HepG2 (cell line): ENCODE results near the gene FGD3. TPM values are rescaled to one million over a fixed set of nuclear protein-coding genes. Genes with fewer than 3 reads are reported as not detected.

Experiments used
- ATAC-seq: fragments of 200-7000 bp; cut with Tn5 transposase; 3 replicates; pipeline ENCODE4 v1.9.1; 2020; ENCODE audit warnings: mild to moderate bottlenecking, moderate library complexity
- BruUV-seq: library from RNA; stranded (reverse); fragments of 400-500 nt; replicated peaks from 2 replicates; lab custom pipeline; 2021; lab: Mats Ljungman, UMichigan
- CTCF ChIA-PET: fragments of 300-600 bp; formaldehyde crosslinking; extraction: SDS; loops from one replicate; lab custom pipeline; 2021; ENCODE audit warnings: low total read pairs, inconsistent platforms, low intra/inter-chr PET ratio; lab: Yijun Ruan, JAX
- POLR2A ChIA-PET: fragments of 350-600 bp; sonication (Branson Sonifier 250); formaldehyde crosslinking; loops from one replicate; lab custom pipeline; 2020; ENCODE audit warnings: antibody characterized with exemption, inconsistent platforms; lab: Yijun Ruan, JAX
- DNase-seq: peaks from one replicate; pipeline ENCODE4 v3.0.0-alpha.2; 2015; ENCODE audit warnings: low spot score
- FAIRE-seq: peaks from 3 replicates; lab custom pipeline; 2011; peaks lifted over from hg19 to GRCh38; lab: Jason Lieb, UNC
- H2AFZ ChIP-seq: one replicate; pipeline ENCODE4 v1.6.1; 2011; ENCODE audit warnings: low read length, inconsistent platforms
- H3K27ac ChIP-seq: fragments of 300-600 bp; 3 replicates; pipeline ENCODE4 v1.8.0; 2011; ENCODE audit warnings: mixed run types, mild to moderate bottlenecking, mixed read lengths, low read length, inconsistent platforms; ENCODE audit not compliant: insufficient read depth; ENCODE audit errors: extremely low read length
- H3K27me3 ChIP-seq, 2 experiments: fragments of 200-600 bp in 1 of 2; 2 replicates in 1 of 2; 3 replicates in 1 of 2; pipeline versions ENCODE4 v1.6.0 to v1.8.0; 2011; ENCODE audit warnings: low read length in 2 of 2, mild to moderate bottlenecking in 2 of 2, moderate library complexity in 2 of 2, inconsistent platforms in 1 of 2; ENCODE audit not compliant: insufficient read depth in 2 of 2, control insufficient read depth in 1 of 2
- H3K36me3 ChIP-seq, 2 experiments: fragments of 200-600 bp in 1 of 2; replicated peaks in 1 of 2; 2 replicates in 1 of 2; 3 replicates in 1 of 2; pipeline versions ENCODE4 v1.5.1 to v1.8.0; 2011; ENCODE audit warnings: low read length in 2 of 2, inconsistent platforms in 1 of 2; ENCODE audit not compliant: insufficient read depth in 2 of 2, control insufficient read depth in 1 of 2
- H3K4me1 ChIP-seq: 2 replicates; pipeline ENCODE4 v1.5.1; 2012; ENCODE audit warnings: low read length, inconsistent platforms; ENCODE audit not compliant: insufficient read depth
- H3K4me2 ChIP-seq: 2 replicates; pipeline ENCODE4 v1.6.0; 2011; ENCODE audit warnings: low read depth, low read length, inconsistent platforms
- H3K4me3 ChIP-seq, 3 experiments: fragments of 200-600 bp in 1 of 3; sonication (generic), shearing (Covaris generic) in 1 of 3; replicated peaks in 1 of 3; 2 replicates each; pipeline ENCODE4 v1.5.1; 2011 to 2016; ENCODE audit warnings: low read length in 3 of 3, inconsistent platforms in 2 of 3, low read depth in 2 of 3, mild to moderate bottlenecking in 2 of 3, control low read depth in 1 of 3, mixed read lengths in 1 of 3; ENCODE audit not compliant: insufficient read depth in 1 of 3
- H3K79me2 ChIP-seq: one replicate; pipeline ENCODE4 v1.6.1; 2011; ENCODE audit warnings: low read length, inconsistent platforms; ENCODE audit not compliant: insufficient read depth
- H3K9ac ChIP-seq: 2 replicates; pipeline ENCODE4 v1.6.0; 2011; ENCODE audit warnings: mild to moderate bottlenecking, low read depth, low read length, inconsistent platforms; ENCODE audit not compliant: insufficient read depth
- H3K9me3 ChIP-seq: 2 replicates; pipeline ENCODE4 v1.5.1; 2012; ENCODE audit warnings: mild to moderate bottlenecking, low read length
- H4K20me1 ChIP-seq: 2 replicates; pipeline ENCODE4 v1.6.0; 2011; ENCODE audit warnings: inconsistent platforms, mild to moderate bottlenecking, low read length, moderate library complexity; ENCODE audit not compliant: insufficient read depth
- KDM5B ChIP-seq: sonication (generic); formaldehyde crosslinking; IDR thresholded peaks from 2 replicates; pipeline ENCODE4 v1.4.0; 2020; ENCODE audit warnings: missing genetic modification reagents, mild to moderate bottlenecking, borderline replicate concordance
- MATR3 ChIP-seq: sonication (generic); formaldehyde crosslinking; IDR thresholded peaks from 2 replicates; pipeline ENCODE4 v1.4.0; 2020; ENCODE audit warnings: missing genetic modification reagents
- SETDB1 ChIP-seq: sonication (generic); formaldehyde crosslinking; IDR thresholded peaks from 2 replicates; pipeline ENCODE4 v1.5.1; 2020; ENCODE audit warnings: missing genetic modification reagents, mild to moderate bottlenecking, borderline replicate concordance
- U2AF1 ChIP-seq: fragments of 200-400 bp; formaldehyde crosslinking; optimal IDR thresholded peaks from 2 replicates; pipeline ENCODE3; 2017; ENCODE audit warnings: mild to moderate bottlenecking, low read depth, low read length
- ZNF549 ChIP-seq: sonication (generic); formaldehyde crosslinking; IDR thresholded peaks from 2 replicates; pipeline ENCODE4 v1.5.0; 2020; ENCODE audit warnings: missing genetic modification reagents
- ZNF777 ChIP-seq: sonication (generic); formaldehyde crosslinking; IDR thresholded peaks from 2 replicates; pipeline ENCODE4 v1.4.0; 2020; ENCODE audit warnings: missing genetic modification reagents
- ZNF841 ChIP-seq: sonication (generic); formaldehyde crosslinking; IDR thresholded peaks from 2 replicates; pipeline ENCODE4 v1.8.1; 2023; ENCODE audit warnings: missing genetic modification reagents, borderline replicate concordance
- WGBS: methylation state at CpG from one replicate; pipeline ENCODE4 v1.1.6; 2017; ENCODE audit warnings: low lambda C conversion rate; 5-methylcytosine and 5-hydroxymethylcytosine counted together
- in situ Hi-C: cut with HindIII; loops from 2 replicates; pipeline ENCODE4 v1.10.0; 2017; ENCODE audit warnings: low pct_unique_long_range_greater_than_20kb; ENCODE audit not compliant: extremely low pct_ligation_motif_present
- intact Hi-C: fragments of 100-400 bp; cut with micrococcal nuclease; formaldehyde crosslinking; loops from one replicate; pipeline ENCODE4 v1.10.0; 2022; ENCODE audit not compliant: unreplicated experiment
- polyA plus RNA-seq, 8 experiments: library from polyadenylated mRNA; depleted of rRNA in 3 of 8; stranded (reverse) in 7 of 8; unstranded in 1 of 8; fragments of >200 nt; fragmentation: Illumina TruSeq in 4 of 8; extraction: Trizol in 4 of 8; gene quantifications; 2 replicates each; pipeline versions ENCODE4 v1.2.1 to v1.2.3, GENCODE V29; 2011 to 2016; ENCODE audit warnings: low read depth in 4 of 8, missing spikeins in 1 of 8, mixed read lengths in 1 of 8; ENCODE audit not compliant: insufficient read depth in 1 of 8
- total RNA-seq, 5 experiments: library from RNA; depleted of rRNA; stranded (reverse); fragments of >200 nt; fragmentation: Illumina TruSeq; extraction: Trizol; gene quantifications; 2 replicates each; pipeline ENCODE4 v1.2.3, GENCODE V29; 2016; ENCODE audit warnings: low read depth in 1 of 5
- TF ChIP-seq, protein P1 (sequence below): sonication (generic); formaldehyde crosslinking; IDR thresholded peaks from 2 replicates; pipeline ENCODE4 v1.8.1; 2023; ENCODE audit warnings: mild to moderate bottlenecking, inconsistent platforms, moderate library complexity, missing genetic modification reagents, borderline replicate concordance
- TF ChIP-seq, protein P2 (sequence below): sonication (generic); formaldehyde crosslinking; IDR thresholded peaks from 2 replicates; pipeline ENCODE4 v1.4.0; 2020; ENCODE audit warnings: missing genetic modification reagents
- TF ChIP-seq, protein P3 (sequence below): sonication (generic); formaldehyde crosslinking; IDR thresholded peaks from 2 replicates; pipeline ENCODE4 v1.5.0; 2020; ENCODE audit warnings: mild to moderate bottlenecking, missing genetic modification reagents

Gene FGD3
- total and polyA plus RNA-seq, 2 of the 13 experiments (the other 11 are each of a cell fraction or from before 2014, with no cell fraction given): 0.53 to 1.1 TPM

DNA sequence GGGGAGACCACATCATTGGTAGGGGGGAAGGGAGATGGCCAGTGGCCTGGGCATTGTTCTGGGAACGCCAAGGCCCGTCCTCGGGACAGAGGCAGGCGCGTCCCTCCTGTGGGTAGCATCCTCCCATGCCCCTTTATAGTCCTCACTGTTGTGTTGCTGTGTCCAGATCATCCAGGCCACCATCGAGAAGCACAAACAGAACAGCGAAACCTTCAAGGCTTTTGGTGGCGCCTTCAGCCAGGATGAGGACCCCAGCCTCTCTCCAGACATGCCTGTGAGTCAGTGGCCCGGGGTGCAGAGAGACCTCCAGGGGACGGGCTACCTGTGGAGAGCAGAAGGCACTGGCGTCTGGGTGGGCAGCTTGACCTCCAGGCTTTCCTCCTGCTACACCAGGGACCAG lies 72.8 kb downstream of the FGD3 start:
- Histone ChIP-seq H4K20me1 (no peaks in the 10 kb centered on the region), H3K4me2 (no peak overlapping the region), H2AFZ (no peak overlapping the region), H3K9ac (no peak overlapping the region), H3K27me3 (no peaks in the 10 kb centered on the region), H3K27ac (no peak overlapping the region), H3K36me3 (no peaks in the 10 kb centered on the region), H3K4me1 (no peaks in the 10 kb centered on the region), H3K9me3 (no peaks in the 10 kb centered on the region), H3K4me3 (no peak overlapping the region), H3K79me2 (no peaks in the 10 kb centered on the region)
- ChIA-PET CTCF (no interaction called here), POLR2A (no interaction called here)
- no peak for ATAC-seq
- WGBS: 47% methylated on average over 3 of the region's 11 CpGs
- BruUV-seq: no TSS peak
- no peak for DNase-seq
- FAIRE-seq: no peak
- intact Hi-C loops: no loop called here
- TF ChIP-seq MATR3 (CRISPR knock-in tag) (no peak), ZNF549 (no peak)
- in situ Hi-C loops: no loop called here

GRCh38 chr9:93020771-93021670 lies 73.7 kb downstream of the FGD3 start:
- Histone ChIP-seq H3K4me3 (no peak overlapping the region), H3K27me3 (no peaks in the 10 kb centered on the region), H3K4me2 (no peak overlapping the region), H3K36me3 (no peaks in the 10 kb centered on the region), H3K4me1 (no peaks in the 10 kb centered on the region), H3K9ac (no peak overlapping the region), H4K20me1 (no peaks in the 10 kb centered on the region), H3K27ac (no peak overlapping the region), H2AFZ (no peak overlapping the region), H3K9me3 (no peaks in the 10 kb centered on the region), H3K79me2 (no peaks in the 10 kb centered on the region)
- CTCF ChIA-PET: no interaction called here
- FAIRE-seq: no peak
- in situ Hi-C loops: no loop called here
- ATAC-seq: no peak
- no TSS peak for BruUV-seq
- intact Hi-C loops: no loop called here
- WGBS: 73% methylated on average over 12 of the region's 27 CpGs
- POLR2A ChIA-PET: no interaction called here
- no peak for DNase-seq
- TF ChIP-seq ZNF777 (CRISPR knock-in tag): no peak
- no peak for TF ChIP-seq SETDB1 (CRISPR knock-in tag)
- TF ChIP-seq, protein P1, sequence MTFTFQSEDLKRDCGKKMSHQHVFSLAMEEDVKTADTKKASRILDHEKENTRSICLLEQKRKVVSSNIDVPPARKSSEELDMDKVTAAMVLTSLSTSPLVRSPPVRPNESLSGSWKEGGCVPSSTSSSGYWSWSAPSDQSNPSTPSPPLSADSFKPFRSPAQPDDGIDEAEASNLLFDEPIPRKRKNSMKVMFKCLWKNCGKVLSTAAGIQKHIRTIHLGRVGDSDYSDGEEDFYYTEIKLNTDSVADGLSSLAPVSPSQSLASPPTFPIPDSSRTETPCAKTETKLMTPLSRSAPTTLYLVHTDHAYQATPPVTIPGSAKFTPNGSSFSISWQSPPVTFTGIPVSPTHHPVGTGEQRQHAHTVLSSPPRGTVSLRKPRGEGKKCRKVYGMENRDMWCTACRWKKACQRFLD (CRISPR knock-in tag): no peak
- TF ChIP-seq U2AF1: no peak
- no peak for TF ChIP-seq ZNF841 (CRISPR knock-in tag)
- no peak for TF ChIP-seq KDM5B (CRISPR knock-in tag)
- TF ChIP-seq, protein P2, sequence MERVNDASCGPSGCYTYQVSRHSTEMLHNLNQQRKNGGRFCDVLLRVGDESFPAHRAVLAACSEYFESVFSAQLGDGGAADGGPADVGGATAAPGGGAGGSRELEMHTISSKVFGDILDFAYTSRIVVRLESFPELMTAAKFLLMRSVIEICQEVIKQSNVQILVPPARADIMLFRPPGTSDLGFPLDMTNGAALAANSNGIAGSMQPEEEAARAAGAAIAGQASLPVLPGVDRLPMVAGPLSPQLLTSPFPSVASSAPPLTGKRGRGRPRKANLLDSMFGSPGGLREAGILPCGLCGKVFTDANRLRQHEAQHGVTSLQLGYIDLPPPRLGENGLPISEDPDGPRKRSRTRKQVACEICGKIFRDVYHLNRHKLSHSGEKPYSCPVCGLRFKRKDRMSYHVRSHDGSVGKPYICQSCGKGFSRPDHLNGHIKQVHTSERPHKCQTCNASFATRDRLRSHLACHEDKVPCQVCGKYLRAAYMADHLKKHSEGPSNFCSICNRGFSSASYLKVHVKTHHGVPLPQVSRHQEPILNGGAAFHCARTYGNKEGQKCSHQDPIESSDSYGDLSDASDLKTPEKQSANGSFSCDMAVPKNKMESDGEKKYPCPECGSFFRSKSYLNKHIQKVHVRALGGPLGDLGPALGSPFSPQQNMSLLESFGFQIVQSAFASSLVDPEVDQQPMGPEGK (CRISPR knock-in tag): no peak
- TF ChIP-seq, protein P3, sequence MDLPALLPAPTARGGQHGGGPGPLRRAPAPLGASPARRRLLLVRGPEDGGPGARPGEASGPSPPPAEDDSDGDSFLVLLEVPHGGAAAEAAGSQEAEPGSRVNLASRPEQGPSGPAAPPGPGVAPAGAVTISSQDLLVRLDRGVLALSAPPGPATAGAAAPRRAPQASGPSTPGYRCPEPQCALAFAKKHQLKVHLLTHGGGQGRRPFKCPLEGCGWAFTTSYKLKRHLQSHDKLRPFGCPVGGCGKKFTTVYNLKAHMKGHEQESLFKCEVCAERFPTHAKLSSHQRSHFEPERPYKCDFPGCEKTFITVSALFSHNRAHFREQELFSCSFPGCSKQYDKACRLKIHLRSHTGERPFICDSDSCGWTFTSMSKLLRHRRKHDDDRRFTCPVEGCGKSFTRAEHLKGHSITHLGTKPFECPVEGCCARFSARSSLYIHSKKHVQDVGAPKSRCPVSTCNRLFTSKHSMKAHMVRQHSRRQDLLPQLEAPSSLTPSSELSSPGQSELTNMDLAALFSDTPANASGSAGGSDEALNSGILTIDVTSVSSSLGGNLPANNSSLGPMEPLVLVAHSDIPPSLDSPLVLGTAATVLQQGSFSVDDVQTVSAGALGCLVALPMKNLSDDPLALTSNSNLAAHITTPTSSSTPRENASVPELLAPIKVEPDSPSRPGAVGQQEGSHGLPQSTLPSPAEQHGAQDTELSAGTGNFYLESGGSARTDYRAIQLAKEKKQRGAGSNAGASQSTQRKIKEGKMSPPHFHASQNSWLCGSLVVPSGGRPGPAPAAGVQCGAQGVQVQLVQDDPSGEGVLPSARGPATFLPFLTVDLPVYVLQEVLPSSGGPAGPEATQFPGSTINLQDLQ (CRISPR knock-in tag): no peak
